ENCODE data around the gene CMC2.

CMC2 gene

GRCh38 chr16:80969114-80969484, 37.6 kb downstream of the CMC2 start:
- no CpG with 5 or more reads among the region's 3 CpGs for WGBS, 2 donors (ENCODE audit: extremely low coverage in 2 of 2, insufficient read length in 2 of 2, insufficient replicate concordance in 1 of 2)
- no peak overlapping the region for H2AK5ac ChIP-seq (ENCODE audit: low read depth, low read length)

DNA sequence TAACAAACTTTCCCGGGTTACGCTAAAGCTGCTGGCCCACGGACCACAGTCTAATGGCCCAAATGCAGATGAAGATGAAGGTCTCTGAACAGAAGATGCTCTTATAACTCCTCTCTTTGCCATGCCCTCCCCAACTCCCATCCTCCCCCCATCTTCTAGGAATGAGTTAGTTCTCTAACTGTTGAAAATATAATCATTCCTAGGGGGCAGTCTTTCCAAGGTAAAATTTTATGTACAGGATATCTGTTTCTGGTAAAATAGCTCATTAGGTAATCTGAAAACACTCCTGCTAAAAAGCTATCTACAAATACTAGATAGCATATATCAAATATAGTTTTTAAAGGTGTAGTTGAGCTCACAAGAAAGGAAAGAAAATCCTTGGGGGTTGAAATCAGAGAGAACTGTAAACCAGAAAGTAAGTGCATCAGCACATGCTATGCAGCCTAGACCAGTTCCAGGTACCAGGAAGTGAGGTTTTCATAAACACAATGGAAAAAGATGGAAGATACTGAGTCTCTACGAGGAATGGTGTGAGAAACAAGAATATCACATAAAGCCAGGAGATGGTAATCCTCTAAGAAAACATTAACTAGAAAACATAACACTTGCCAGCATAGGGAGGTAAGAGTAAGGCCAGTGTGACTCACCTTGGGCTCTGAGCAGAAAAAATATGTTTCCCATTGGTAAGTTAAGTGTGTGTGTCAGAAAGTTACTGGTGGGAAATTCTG, 38.1 kb downstream of the CMC2 start:
- no peak overlapping the region for H4K8ac ChIP-seq (ENCODE audit: low read depth, low read length)
- H3K36me3 ChIP-seq (replicated peaks in 1 of 2; ENCODE audit: control insufficient read depth in 2 of 2, insufficient read depth in 2 of 2, low read length in 2 of 2) = peaks cover 3 to 38% of the 10 kb centered on the region in 2 donors
- no peak overlapping the region for H2BK120ac ChIP-seq (ENCODE audit: low read depth, low read length)
- no peak overlapping the region for H2BK5ac ChIP-seq (ENCODE audit: low read length)
- no peaks in the 10 kb centered on the region for H3K27me3 ChIP-seq (ENCODE audit: control insufficient read depth in 3 of 3, insufficient read depth in 3 of 3, low read depth in 1 of 3, low read length in 3 of 3)
- no peak overlapping the region for H3K4me3 ChIP-seq (ENCODE audit: low read length in 2 of 2)
- H3K9ac ChIP-seq (ENCODE audit: low read depth, low read length, poor library complexity) = no peak overlapping the region
- no peak overlapping the region for H2BK12ac ChIP-seq (ENCODE audit: low read length)
- H3K4me1 ChIP-seq (ENCODE audit: control insufficient read depth in 2 of 2, insufficient read depth in 1 of 2, low read depth in 1 of 2, low read length in 2 of 2) = peaks cover 0 to 2% of the 10 kb centered on the region in 2 donors
- no peak overlapping the region for H3K4ac ChIP-seq (ENCODE audit: low read length)
- no peak overlapping the region for H3K27ac ChIP-seq (replicated peaks; ENCODE audit: low read length)
- H2AFZ ChIP-seq (ENCODE audit: low read length) = no peak overlapping the region
- no peak overlapping the region for H3K14ac ChIP-seq (ENCODE audit: low read length)
- WGBS, 2 donors (ENCODE audit: extremely low coverage in 2 of 2, insufficient read length in 2 of 2, insufficient replicate concordance in 1 of 2) = no CpG with 5 or more reads among the region's 4 CpGs
- no peak overlapping the region for H3K18ac ChIP-seq (ENCODE audit: low read length)
- H2AK5ac ChIP-seq (ENCODE audit: low read depth, low read length) = no peak overlapping the region
- no peak for DNase-seq (ENCODE audit: low spot score)
- H3K9me3 ChIP-seq (replicated peaks in 1 of 2; ENCODE audit: control insufficient read depth in 2 of 2, insufficient read depth in 1 of 2, low read depth in 1 of 2, low read length in 2 of 2) = peaks cover 0 to 4% of the 10 kb centered on the region in 2 donors
- no peak overlapping the region for H2BK15ac ChIP-seq (ENCODE audit: low read length)
- no peak overlapping the region for H3K4me2 ChIP-seq (ENCODE audit: insufficient read depth, low read length, poor library complexity, severe bottlenecking)
- H3K23ac ChIP-seq (ENCODE audit: low read depth, low read length, poor library complexity) = no peak overlapping the region
- H4K91ac ChIP-seq (ENCODE audit: low read depth, low read length, poor library complexity) = no peak overlapping the region
- H3K79me1 ChIP-seq (ENCODE audit: low read depth, low read length) = peaks cover 1% of the 10 kb centered on the region

More at GRCh38 chr16:80969114-80969484, 37.6 kb downstream of the CMC2 start:
- Histone ChIP-seq H2BK5ac (ENCODE audit: low read length) (no peak overlapping the region), H2BK120ac (ENCODE audit: low read depth, low read length) (no peak overlapping the region), H3K4me1 (ENCODE audit: control insufficient read depth in 2 of 2, insufficient read depth in 1 of 2, low read depth in 1 of 2, low read length in 2 of 2) (peaks cover 0 to 5% of the 10 kb centered on the region in 2 donors), H2BK12ac (ENCODE audit: low read length) (no peak overlapping the region), H3K4me3 (ENCODE audit: low read length in 2 of 2) (no peak overlapping the region), H3K18ac (ENCODE audit: low read length) (no peak overlapping the region), H3K14ac (ENCODE audit: low read length) (no peak overlapping the region), H3K4me2 (ENCODE audit: insufficient read depth, low read length, poor library complexity, severe bottlenecking) (no peak overlapping the region), H3K27me3 (ENCODE audit: control insufficient read depth in 3 of 3, insufficient read depth in 3 of 3, low read depth in 1 of 3, low read length in 3 of 3) (no peaks in the 10 kb centered on the region), H2AFZ (ENCODE audit: low read length) (no peak overlapping the region), H3K23ac (ENCODE audit: low read depth, low read length, poor library complexity) (no peak overlapping the region), H3K9ac (ENCODE audit: low read depth, low read length, poor library complexity) (no peak overlapping the region), H3K36me3 (replicated peaks in 1 of 2; ENCODE audit: control insufficient read depth in 2 of 2, insufficient read depth in 2 of 2, low read length in 2 of 2) (peaks cover 6 to 44% of the 10 kb centered on the region in 2 donors), H3K27ac (replicated peaks; ENCODE audit: low read length) (no peak overlapping the region), H3K9me3 (replicated peaks in 1 of 2; ENCODE audit: control insufficient read depth in 2 of 2, insufficient read depth in 1 of 2, low read depth in 1 of 2, low read length in 2 of 2) (peaks cover 0 to 4% of the 10 kb centered on the region in 2 donors), H3K4ac (ENCODE audit: low read length) (no peak overlapping the region), H2BK15ac (ENCODE audit: low read length) (no peak overlapping the region), H3K79me1 (ENCODE audit: low read depth, low read length) (peaks cover 1% of the 10 kb centered on the region), H4K8ac (ENCODE audit: low read depth, low read length) (no peak overlapping the region), H4K91ac (ENCODE audit: low read depth, low read length, poor library complexity) (no peak overlapping the region)
- DNase-seq (ENCODE audit: low spot score) = no peak

DNA sequence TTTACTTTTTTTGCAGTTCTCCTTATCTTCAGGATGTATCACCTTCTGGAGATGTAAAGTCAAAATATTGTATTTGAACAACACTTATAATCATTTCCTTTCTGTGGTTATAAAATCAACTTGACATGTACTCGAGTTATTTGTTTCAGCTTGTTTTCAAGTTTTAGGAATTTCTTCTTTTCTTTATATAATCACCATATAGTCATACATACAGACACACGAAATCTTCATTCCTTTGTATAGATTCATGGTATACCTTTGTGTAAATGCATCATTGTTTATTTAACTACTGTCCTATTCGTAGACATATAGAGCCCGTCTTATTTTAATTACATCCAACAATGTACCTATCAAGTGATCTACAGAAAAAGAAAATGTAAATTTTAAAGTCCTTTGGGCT, 40.1 kb downstream of the CMC2 start:
- Histone ChIP-seq H2BK12ac (ENCODE audit: low read length) (no peak overlapping the region), H3K79me1 (ENCODE audit: low read depth, low read length) (no peaks in the 10 kb centered on the region), H2BK5ac (ENCODE audit: low read length) (no peak overlapping the region), H3K4me2 (ENCODE audit: insufficient read depth, low read length, poor library complexity, severe bottlenecking) (no peak overlapping the region), H3K9ac (ENCODE audit: low read depth, low read length, poor library complexity) (no peak overlapping the region), H4K8ac (ENCODE audit: low read depth, low read length) (no peak overlapping the region), H3K27me3 (ENCODE audit: control insufficient read depth in 3 of 3, insufficient read depth in 3 of 3, low read depth in 1 of 3, low read length in 3 of 3) (no peaks in the 10 kb centered on the region), H2BK15ac (ENCODE audit: low read length) (no peak overlapping the region), H4K91ac (ENCODE audit: low read depth, low read length, poor library complexity) (no peak overlapping the region), H2BK120ac (ENCODE audit: low read depth, low read length) (no peak overlapping the region), H3K18ac (ENCODE audit: low read length) (no peak overlapping the region), H3K4ac (ENCODE audit: low read length) (no peak overlapping the region), H3K14ac (ENCODE audit: low read length) (no peak overlapping the region), H2AK5ac (ENCODE audit: low read depth, low read length) (no peak overlapping the region), H2AFZ (ENCODE audit: low read length) (no peak overlapping the region), H3K36me3 (replicated peaks in 1 of 2; ENCODE audit: control insufficient read depth in 2 of 2, insufficient read depth in 2 of 2, low read length in 2 of 2) (peaks cover 0 to 25% of the 10 kb centered on the region in 2 donors), H3K4me3 (ENCODE audit: low read length in 2 of 2) (no peak overlapping the region), H3K9me3 (replicated peaks in 1 of 2; ENCODE audit: control insufficient read depth in 2 of 2, insufficient read depth in 1 of 2, low read depth in 1 of 2, low read length in 2 of 2) (peaks cover 0 to 4% of the 10 kb centered on the region in 2 donors), H3K23ac (ENCODE audit: low read depth, low read length, poor library complexity) (no peak overlapping the region), H3K4me1 (ENCODE audit: control insufficient read depth in 2 of 2, insufficient read depth in 1 of 2, low read depth in 1 of 2, low read length in 2 of 2) (no peaks in the 10 kb centered on the region), H3K27ac (replicated peaks; ENCODE audit: low read length) (no peak overlapping the region)
- no CpG with 5 or more reads among the region's 4 CpGs for WGBS, 2 donors (ENCODE audit: extremely low coverage in 2 of 2, insufficient read length in 2 of 2, insufficient replicate concordance in 1 of 2)
- DNase-seq (ENCODE audit: low spot score) = no peak

DNA sequence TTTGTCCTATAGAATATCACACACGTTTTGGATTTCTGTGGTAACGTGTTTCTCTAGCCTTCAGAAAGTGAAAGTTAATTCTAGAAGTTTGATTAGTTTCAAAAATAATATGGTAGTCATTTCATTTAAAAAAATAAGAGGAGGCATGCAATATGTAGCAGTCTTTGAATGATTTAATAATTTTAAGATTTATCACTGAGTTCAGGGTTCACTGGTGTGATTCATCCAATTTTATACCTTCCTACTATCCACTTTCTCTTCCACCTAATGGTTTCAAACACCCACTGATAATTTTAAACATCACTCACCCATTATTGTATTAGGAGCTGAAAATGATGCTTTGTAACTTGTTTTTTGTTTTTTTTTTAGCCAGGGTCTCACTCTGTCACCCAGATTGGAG, 42.3 kb downstream of the CMC2 start:
- Histone ChIP-seq H3K9me3 (replicated peaks in 1 of 2; ENCODE audit: control insufficient read depth in 2 of 2, insufficient read depth in 1 of 2, low read depth in 1 of 2, low read length in 2 of 2) (peaks cover 0 to 4% of the 10 kb centered on the region in 2 donors), H3K18ac (ENCODE audit: low read length) (no peak overlapping the region), H3K27me3 (ENCODE audit: control insufficient read depth in 3 of 3, insufficient read depth in 3 of 3, low read depth in 1 of 3, low read length in 3 of 3) (no peaks in the 10 kb centered on the region), H2AK5ac (ENCODE audit: low read depth, low read length) (no peak overlapping the region), H3K4me1 (ENCODE audit: control insufficient read depth in 2 of 2, insufficient read depth in 1 of 2, low read depth in 1 of 2, low read length in 2 of 2) (no peaks in the 10 kb centered on the region), H2AFZ (ENCODE audit: low read length) (no peak overlapping the region), H2BK15ac (ENCODE audit: low read length) (no peak overlapping the region), H4K91ac (ENCODE audit: low read depth, low read length, poor library complexity) (no peak overlapping the region), H3K36me3 (replicated peaks in 1 of 2; ENCODE audit: control insufficient read depth in 2 of 2, insufficient read depth in 2 of 2, low read length in 2 of 2) (peaks cover 0 to 8% of the 10 kb centered on the region in 2 donors), H3K23ac (ENCODE audit: low read depth, low read length, poor library complexity) (no peak overlapping the region), H3K14ac (ENCODE audit: low read length) (no peak overlapping the region), H3K4ac (ENCODE audit: low read length) (no peak overlapping the region), H3K9ac (ENCODE audit: low read depth, low read length, poor library complexity) (no peak overlapping the region), H4K8ac (ENCODE audit: low read depth, low read length) (no peak overlapping the region), H2BK120ac (ENCODE audit: low read depth, low read length) (no peak overlapping the region), H2BK12ac (ENCODE audit: low read length) (no peak overlapping the region), H3K79me1 (ENCODE audit: low read depth, low read length) (no peaks in the 10 kb centered on the region), H3K4me3 (ENCODE audit: low read length in 2 of 2) (no peak overlapping the region), H3K4me2 (ENCODE audit: insufficient read depth, low read length, poor library complexity, severe bottlenecking) (no peak overlapping the region), H2BK5ac (ENCODE audit: low read length) (no peak overlapping the region), H3K27ac (replicated peaks; ENCODE audit: low read length) (no peak overlapping the region)
- no peak for DNase-seq (ENCODE audit: low spot score)
- no CpG with 5 or more reads among the region's 2 CpGs for WGBS, 2 donors (ENCODE audit: extremely low coverage in 2 of 2, insufficient read length in 2 of 2, insufficient replicate concordance in 1 of 2)

Data from neuronal stem cell (in vitro differentiated cells).